Breast epithelium (tissue), 4 donors: ENCODE measurements around the gene TUG1. TPM values are rescaled to one million over a fixed set of nuclear protein-coding genes. Genes with fewer than 3 reads are reported as not detected.

Experiments
- DNase-seq, 2 donors: peaks; one replicate each; pipeline ENCODE4 v3.0.0-alpha.2; 2019; ENCODE audit warnings: low spot score in 2 of 2
- H3K27ac ChIP-seq, 2 donors: fragments of 200-600 bp; sonication (generic) in 1 of 2; one replicate each; pipeline ENCODE4 v1.5.1; 2016 to 2019; ENCODE audit warnings: mild to moderate bottlenecking in 1 of 2
- H3K27me3 ChIP-seq, 2 donors: fragments of 200-600 bp; sonication (generic) in 1 of 2; one replicate each; pipeline versions ENCODE4 v1.5.1 to v1.6.0; 2017 to 2019; ENCODE audit warnings: control low read depth in 1 of 2, mild to moderate bottlenecking in 1 of 2
- H3K36me3 ChIP-seq: fragments of 200-600 bp; one replicate; pipeline ENCODE4 v1.5.1; 2019
- H3K4me1 ChIP-seq, 2 donors: fragments of 200-600 bp; sonication (generic); one replicate each; pipeline ENCODE4 v1.5.1; 2016 to 2019; ENCODE audit warnings: control low read depth in 1 of 2
- H3K4me3 ChIP-seq, 3 donors: fragments of 200-600 bp; sonication (generic); 1 replicate in 2 of 3; 2 replicates in 1 of 3; pipeline ENCODE4 v1.5.1; 2016 to 2019; ENCODE audit warnings: mild to moderate bottlenecking in 3 of 3, moderate library complexity in 2 of 3
- H3K9me3 ChIP-seq, 2 donors: fragments of 200-600 bp; sonication (generic) in 1 of 2; one replicate each; pipeline ENCODE4 v1.5.1; 2016 to 2019; ENCODE audit warnings: control low read depth in 1 of 2
- POLR2A ChIP-seq: fragments of 450-650 bp; IDR thresholded peaks from one replicate; pipeline ENCODE4 v1.6.1; 2016; ENCODE audit warnings: antibody characterized with exemption, mild to moderate bottlenecking, moderate library complexity
- POLR2AphosphoS5 ChIP-seq, 3 donors: sonication (generic); formaldehyde crosslinking; IDR thresholded peaks; one replicate each; pipeline ENCODE4 v1.6.1; 2017; ENCODE audit warnings: antibody characterized with exemption in 3 of 3
- intact Hi-C: fragments of 100-400 bp; cut with DNase I; formaldehyde crosslinking; loops from one replicate; pipeline ENCODE4 v1.15.1; 2023; ENCODE audit warnings: low total_unique reads
- total RNA-seq, 3 donors: library from RNA; depleted of rRNA; stranded (reverse); fragments of >200 nt; gene quantifications; one replicate each; pipeline ENCODE4 v1.1.0, GENCODE V29; 2016
- TF ChIP-seq, protein P1 (sequence below), 3 donors: fragments of 450-650 bp; IDR thresholded peaks; one replicate each; pipeline ENCODE4 v1.5.1; 2016 to 2017; ENCODE audit warnings: antibody characterized with exemption in 3 of 3, mild to moderate bottlenecking in 3 of 3, moderate library complexity in 3 of 3

Gene TUG1
- total RNA-seq, 3 donors from 2014 or later, result 59.7 to 116 (median 84.9) TPM

DNA sequence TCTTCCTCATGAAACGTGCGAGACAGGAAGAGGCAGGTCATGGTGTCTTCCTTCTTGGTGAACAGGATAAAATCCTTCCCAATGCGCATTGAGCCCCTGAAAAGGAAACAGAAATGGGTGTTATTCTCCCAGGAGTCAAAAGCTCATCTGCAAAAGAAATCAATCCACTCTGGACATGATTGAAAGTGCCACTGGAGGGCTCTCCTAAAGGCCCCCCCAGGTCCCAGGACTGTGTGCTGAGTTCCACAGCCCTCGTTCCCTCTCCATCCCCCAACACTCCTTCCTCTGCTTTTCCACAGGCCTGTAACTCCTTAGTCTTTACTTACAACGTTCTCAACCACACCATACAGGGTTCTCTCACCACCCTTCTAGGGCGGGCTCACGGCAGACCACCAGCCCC lies 22.7 kb upstream of the TUG1 start:
- DNase-seq, result no peak
- no peaks in the 10 kb centered on the region for H3K27me3 ChIP-seq
- TF ChIP-seq POLR2A, result no peak
- TF ChIP-seq POLR2AphosphoS5 (IDR thresholded peaks at IDR 0.05), result no peak
- TF ChIP-seq, protein P1, sequence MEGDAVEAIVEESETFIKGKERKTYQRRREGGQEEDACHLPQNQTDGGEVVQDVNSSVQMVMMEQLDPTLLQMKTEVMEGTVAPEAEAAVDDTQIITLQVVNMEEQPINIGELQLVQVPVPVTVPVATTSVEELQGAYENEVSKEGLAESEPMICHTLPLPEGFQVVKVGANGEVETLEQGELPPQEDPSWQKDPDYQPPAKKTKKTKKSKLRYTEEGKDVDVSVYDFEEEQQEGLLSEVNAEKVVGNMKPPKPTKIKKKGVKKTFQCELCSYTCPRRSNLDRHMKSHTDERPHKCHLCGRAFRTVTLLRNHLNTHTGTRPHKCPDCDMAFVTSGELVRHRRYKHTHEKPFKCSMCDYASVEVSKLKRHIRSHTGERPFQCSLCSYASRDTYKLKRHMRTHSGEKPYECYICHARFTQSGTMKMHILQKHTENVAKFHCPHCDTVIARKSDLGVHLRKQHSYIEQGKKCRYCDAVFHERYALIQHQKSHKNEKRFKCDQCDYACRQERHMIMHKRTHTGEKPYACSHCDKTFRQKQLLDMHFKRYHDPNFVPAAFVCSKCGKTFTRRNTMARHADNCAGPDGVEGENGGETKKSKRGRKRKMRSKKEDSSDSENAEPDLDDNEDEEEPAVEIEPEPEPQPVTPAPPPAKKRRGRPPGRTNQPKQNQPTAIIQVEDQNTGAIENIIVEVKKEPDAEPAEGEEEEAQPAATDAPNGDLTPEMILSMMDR (IDR thresholded peaks at IDR 0.05), result no peak
- H3K4me3 ChIP-seq, result no peak overlapping the region
- H3K36me3 ChIP-seq, result no peaks in the 10 kb centered on the region
- peak overlapping the region; percentile 61 to 92 for H3K27ac ChIP-seq
- intact Hi-C loops, result loop anchor here (2.0 kb wide), 1 partner anchor 138 kb away; no protein-coding TSS in a partner anchor
- peaks cover 0 to 4% of the 10 kb centered on the region in 2 donors for H3K4me1 ChIP-seq
- H3K9me3 ChIP-seq, result no peaks in the 10 kb centered on the region

DNA sequence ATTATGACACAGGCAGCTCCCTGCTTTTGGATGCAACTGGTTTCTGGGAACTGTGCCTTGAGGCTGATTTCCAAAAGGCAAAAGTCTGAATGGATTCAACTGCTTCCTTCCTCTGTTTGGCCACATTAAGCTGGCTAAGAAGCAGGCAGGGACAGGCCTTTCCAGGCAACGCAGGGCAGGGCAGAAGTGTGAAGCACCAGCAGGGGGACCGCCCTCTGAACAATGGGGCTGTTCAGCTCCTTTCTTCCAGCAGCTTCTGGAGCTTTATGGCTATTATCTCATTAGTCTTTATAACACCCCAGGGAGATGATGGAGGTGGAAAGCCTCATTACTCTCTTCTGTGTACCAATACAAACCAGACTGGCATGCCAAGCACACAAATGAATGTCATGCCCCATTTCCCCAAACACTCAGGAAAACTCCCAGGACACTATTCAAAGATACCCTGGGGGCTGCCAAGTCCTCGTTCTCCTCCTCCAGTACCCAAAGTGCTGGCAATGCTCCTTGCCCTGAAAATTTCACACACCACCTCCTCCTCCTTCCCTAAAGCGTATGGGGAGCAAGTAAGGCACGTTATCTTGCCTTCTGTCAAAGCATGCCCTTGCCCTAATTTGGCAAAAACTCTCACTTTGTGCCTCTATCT lies 21.8 kb upstream of the TUG1 start:
- Histone ChIP-seq H3K27ac (peak overlapping the region; percentile 61 to 92), H3K4me3 (peak overlapping the region in 1 of 3 donors; percentile 7), H3K27me3 (no peaks in the 10 kb centered on the region), H3K36me3 (no peaks in the 10 kb centered on the region), H3K4me1 (peaks cover 0 to 4% of the 10 kb centered on the region in 2 donors), H3K9me3 (no peaks in the 10 kb centered on the region)
- peak in 1 of 3 donors; percentile 15 for TF ChIP-seq POLR2AphosphoS5 (IDR thresholded peaks at IDR 0.05)
- TF ChIP-seq, protein P1 (IDR thresholded peaks at IDR 0.05), result peak in 1 of 3 donors; percentile 16
- no peak for TF ChIP-seq POLR2A
- peak in 1 of 2 donors; percentile 86 for DNase-seq
- intact Hi-C loops, result loop anchor here (2.0 kb wide), 1 partner anchor 138 kb away; no protein-coding TSS in a partner anchor

DNA sequence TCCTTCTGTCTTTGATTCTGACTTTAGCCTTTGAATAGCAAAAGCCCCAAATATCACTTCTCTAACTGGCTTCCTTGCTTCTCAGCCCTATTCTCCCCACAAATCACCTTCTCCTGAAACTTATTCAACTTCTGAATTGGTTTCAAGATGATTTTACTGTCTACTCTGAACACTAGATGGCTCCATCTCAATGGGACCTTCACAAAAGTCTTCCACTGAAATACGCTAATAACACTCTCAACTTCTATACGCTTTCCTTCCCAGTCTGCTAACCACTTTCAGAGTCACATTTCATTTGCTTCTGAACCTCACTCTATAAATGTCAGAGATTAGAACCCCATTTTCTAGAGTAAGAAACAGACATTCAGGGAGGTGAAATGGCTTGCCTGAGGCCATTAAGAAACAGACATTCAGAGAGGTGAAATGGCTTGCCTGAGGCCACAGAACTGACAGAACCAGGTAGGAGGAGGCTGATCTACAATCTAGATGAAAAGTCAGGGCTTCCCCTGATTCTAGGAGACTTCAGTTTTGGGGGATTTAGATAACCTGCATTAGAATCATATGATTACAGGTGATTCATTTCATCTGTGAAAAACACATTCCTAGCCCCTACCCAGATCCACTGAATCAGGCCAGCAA lies 21.1 kb upstream of the TUG1 start:
- H3K36me3 ChIP-seq, result no peaks in the 10 kb centered on the region

DNA sequence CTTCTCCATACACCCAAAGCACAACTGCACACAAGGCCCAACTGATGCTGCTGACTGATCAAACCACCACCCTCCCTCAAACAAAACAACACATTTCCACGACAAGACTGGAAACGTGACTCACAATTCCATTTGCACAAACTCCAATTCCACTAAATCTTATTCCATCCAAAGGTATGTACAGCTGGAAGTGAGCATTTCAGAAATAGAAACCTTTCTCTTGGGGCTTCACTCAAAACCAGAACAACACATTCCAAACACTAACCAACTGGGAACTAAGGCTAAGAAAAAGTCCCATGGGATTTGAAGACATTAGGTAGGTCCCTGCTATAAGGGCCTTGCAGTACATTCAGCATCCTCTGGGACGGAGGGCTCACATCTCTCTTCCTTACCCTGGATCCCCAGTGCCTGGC lies 20.1 kb upstream of the TUG1 start:
- no peaks in the 10 kb centered on the region for H3K36me3 ChIP-seq
- no peak overlapping the region for H3K4me3 ChIP-seq
- no peak for DNase-seq
- intact Hi-C loops, result no loop called here
- H3K4me1 ChIP-seq, result peaks cover 0 to 4% of the 10 kb centered on the region in 2 donors
- no peaks in the 10 kb centered on the region for H3K9me3 ChIP-seq
- no peaks in the 10 kb centered on the region for H3K27me3 ChIP-seq
- H3K27ac ChIP-seq, result peak overlapping the region; percentile 61 to 92
- TF ChIP-seq, protein P1 (IDR thresholded peaks at IDR 0.05), result no peak
- TF ChIP-seq POLR2A, result no peak
- TF ChIP-seq POLR2AphosphoS5 (IDR thresholded peaks at IDR 0.05), result no peak

More for the DNA sequence above, 21.1 kb upstream of the TUG1 start:
- TF ChIP-seq POLR2A, result no peak
- TF ChIP-seq, protein P1 (IDR thresholded peaks at IDR 0.05), result peak; percentile 31 to 69 (median 66)
- Histone ChIP-seq H3K27me3 (no peaks in the 10 kb centered on the region), H3K9me3 (no peaks in the 10 kb centered on the region), H3K4me3 (no peak overlapping the region), H3K27ac (peak overlapping the region; percentile 61 to 92), H3K4me1 (peaks cover 0 to 4% of the 10 kb centered on the region in 2 donors)
- intact Hi-C loops, result loop anchor here (2.0 kb wide), 1 partner anchor 137 kb away; no protein-coding TSS in a partner anchor
- no peak for DNase-seq
